NK-92 (cell line): ENCODE measurements around the gene TAF3.

ENCODE experiments used
- DNase-seq: peaks from one replicate; lab custom pipeline; 2025; ENCODE audit not compliant: unreplicated experiment; lab: John Stamatoyannopoulos, UW

Gene TAF3

DNA sequence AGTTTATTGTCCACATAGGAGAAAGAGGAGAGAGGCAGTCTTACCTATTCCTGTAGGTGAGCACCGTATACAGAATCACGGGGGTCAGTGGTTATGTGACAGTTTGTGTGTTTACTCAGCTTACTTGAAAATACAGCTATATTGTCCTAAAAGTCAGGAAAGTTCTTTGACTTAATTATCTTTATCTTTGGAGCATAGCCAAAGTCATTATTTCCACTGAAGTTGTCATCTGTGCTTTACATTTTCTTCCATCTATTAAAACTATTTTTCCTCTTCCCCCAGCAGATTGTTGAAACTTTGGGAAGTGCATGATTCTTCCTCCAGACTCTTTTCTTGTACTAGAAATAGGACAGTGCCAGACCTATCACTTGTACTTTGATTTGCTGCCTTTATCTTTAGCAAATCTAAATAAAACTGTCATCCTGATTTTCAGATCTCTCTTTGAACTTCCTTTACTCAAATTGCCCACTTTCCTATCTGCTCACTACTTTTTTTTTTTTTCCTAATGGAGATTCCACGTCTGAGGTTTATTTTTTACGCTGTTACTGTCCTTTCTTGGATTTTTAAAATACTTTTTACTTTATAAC, 58.3 kb downstream of the TAF3 start:
- no peak for DNase-seq

DNA sequence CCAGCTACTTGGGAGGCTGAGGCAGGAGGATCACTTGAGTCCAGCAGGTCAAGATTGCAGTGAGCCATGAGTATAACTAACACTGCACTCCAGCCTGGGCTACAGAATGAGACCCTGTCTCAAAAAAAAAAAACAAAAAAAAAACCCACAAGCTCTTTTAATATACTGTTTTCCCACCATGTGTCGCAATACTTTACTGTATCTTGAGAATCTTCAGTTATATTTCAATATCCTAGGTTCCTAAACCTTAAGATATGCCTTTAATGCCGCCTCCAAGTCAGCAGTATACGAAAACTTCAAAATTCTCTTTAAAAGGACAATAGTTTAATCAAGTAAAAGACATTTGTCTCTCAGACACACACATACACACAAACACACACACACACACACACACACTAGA, 62.8 kb downstream of the TAF3 start:
- DNase-seq: no peak

GRCh38 chr10:7886056-7886455, 67.8 kb downstream of the TAF3 start:
- DNase-seq: no peak

GRCh38 chr10:7887174-7887816, 69.0 kb downstream of the TAF3 start:
- no peak for DNase-seq

DNA sequence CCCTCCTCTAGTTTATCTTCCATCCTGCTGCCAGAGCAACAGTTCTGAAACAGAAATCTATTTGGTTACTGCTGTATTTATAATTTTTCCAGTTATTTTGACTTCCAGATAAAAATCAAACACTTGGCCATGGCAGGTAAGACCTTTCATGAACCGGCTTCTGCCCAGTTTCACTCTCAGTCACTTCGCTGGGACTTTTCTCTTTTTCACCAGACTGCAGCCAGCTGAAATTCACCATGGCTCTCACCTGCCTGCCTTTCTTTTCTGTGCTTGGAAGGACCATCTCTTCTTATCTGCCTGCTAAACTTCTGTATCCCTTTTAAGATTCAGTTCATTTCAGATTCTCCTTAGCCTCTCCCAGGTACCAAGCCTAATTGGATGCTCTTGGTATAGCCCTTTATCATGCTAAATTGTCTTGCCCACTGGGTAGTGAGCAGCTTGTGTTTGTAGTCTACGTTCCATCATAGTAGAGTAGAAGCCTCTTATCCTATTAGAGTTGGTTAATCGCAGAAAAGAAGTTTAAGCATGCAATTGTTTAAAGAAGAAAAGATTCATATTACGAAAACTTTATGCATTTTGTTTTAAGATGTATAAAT, 71.7 kb downstream of the TAF3 start:
- no peak for DNase-seq

- DNase-seq: no peak
Observed at GRCh38 chr10:7890781-7891180, 72.5 kb downstream of the TAF3 start.

DNA sequence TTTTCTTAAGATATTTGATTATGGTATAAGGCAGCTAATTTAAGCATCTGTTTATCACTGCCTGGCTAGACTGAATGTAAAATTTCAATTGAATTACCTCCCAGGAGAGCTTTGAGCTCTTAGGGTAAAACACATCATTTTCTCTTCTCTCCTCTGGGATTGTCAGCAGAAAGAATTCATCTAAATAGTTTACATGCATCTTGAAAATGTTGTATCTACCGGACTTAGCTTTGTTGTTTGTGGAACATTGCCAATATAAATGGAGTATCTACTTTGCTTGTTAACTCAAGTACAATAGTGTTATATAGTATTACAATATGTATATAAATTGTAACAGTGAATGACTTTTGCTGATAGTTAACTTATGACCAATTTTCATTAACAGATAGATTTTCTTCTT, 73.3 kb downstream of the TAF3 start:
- DNase-seq: no peak

GRCh38 chr10:7892146-7892545, 73.8 kb downstream of the TAF3 start:
- no peak for DNase-seq

DNA sequence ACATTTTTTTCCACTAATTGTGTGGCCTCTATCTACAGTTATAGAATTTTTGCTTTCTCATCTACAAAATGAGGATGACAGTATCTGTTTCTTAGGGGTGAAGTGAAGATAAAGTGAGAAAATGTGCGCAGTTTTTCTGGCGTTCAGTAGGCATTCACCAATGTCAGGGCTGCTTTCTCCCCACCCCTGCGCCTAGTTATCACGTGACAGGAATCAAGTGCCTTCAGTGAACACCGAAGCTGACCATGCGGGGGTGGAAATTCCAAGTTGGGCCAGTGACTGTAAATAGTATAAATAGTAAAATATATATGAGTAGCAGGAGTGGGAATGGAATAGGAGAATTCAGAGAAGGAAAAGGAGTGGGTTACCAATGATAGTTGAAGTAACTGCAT, 77.4 kb downstream of the TAF3 start:
- no peak for DNase-seq

DNA sequence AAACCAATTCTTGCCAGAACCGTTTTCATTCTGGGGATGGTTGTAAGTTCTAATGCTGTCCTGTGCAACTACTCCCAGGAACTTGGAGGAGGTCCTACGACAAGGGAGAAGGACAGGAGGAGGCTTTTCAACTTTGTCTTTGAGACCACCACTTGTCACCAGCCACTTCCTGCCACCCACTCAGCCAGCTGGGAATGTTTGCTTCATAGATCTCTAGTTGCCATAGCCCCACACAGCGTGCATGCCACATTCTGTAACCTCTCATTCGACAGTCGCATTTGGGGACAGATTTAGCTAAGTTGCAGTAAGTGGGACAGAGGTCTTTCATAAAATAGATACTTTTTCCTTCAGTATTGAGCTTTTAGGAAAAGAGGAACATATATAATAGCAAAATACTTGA, 78.0 kb downstream of the TAF3 start:
- no peak for DNase-seq

DNA sequence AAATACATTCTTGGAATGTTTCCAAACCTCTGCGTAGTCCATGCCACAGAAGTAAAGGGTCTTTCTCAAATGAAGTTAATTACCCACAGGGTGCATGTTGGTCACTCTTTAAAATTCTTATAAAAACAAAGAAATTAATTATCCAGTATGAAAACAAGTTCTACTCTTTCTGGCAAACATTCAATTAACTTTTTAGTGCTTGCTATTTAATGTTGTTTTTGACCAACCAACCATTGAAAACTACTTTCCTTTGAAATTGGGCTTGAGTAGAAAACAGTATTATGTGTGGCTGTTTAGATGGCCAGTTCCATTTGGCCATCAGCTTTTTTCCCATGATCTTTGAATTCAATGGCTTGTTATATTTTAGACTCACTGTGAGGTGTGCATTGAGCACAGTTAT, 83.0 kb downstream of the TAF3 start:
- no peak for DNase-seq

DNA sequence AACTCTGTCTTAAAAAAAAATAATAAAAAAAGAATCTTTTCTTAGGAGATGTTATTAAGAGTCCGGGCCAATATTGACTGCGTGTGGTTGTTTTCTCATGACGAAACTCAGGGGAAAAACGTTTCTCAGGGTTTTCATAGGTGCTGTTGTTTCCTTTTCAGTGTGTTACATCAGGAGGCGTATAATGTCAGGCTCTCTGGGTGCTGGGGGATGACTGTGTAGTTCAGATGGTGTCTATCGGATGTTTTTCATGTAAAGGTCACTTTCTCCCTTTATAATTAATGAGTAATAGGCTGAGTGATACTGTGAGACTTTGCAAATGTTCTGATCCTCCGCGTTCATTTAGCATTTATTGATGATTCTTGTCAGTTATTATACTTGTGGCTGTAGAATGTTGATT, 84.1 kb downstream of the TAF3 start:
- DNase-seq: no peak

- DNase-seq: no peak
Observed at GRCh38 chr10:7903851-7904250, 85.5 kb downstream of the TAF3 start.

- no peak for DNase-seq
Observed at GRCh38 chr10:7906128-7906527, 87.8 kb downstream of the TAF3 start.

DNA sequence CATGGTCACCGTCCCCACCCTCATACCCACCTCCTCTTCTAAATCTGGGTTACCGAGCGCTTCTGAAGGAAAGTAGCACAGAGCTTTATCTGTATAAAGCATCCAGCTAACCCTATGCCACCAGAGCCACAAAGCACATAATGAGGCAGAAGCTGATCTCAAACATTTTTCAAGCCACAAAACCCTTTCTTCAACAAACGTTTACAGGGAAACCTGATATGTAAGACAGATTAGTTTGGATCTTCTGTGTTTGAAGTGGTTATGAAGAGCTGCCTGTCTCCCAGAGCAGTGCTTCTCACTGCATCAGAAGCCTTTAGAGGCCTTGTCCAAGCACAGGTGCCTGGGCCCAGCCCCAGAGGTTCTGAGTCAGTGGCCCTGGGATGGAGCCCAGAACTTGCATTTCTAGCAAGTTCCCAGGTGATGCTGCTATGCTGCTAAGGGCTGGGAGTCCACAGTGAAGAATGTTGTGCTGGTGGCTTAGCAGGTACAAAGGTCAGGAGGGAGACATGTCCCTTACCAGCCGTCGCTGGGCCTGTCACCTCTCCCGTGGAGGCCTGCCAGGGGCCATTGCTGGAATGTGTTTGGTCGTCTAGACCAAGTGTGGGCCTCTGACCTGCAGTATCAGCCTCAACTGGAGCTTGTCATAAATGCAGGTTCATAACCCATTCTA, 90.4 kb downstream of the TAF3 start:
- no peak for DNase-seq

DNA sequence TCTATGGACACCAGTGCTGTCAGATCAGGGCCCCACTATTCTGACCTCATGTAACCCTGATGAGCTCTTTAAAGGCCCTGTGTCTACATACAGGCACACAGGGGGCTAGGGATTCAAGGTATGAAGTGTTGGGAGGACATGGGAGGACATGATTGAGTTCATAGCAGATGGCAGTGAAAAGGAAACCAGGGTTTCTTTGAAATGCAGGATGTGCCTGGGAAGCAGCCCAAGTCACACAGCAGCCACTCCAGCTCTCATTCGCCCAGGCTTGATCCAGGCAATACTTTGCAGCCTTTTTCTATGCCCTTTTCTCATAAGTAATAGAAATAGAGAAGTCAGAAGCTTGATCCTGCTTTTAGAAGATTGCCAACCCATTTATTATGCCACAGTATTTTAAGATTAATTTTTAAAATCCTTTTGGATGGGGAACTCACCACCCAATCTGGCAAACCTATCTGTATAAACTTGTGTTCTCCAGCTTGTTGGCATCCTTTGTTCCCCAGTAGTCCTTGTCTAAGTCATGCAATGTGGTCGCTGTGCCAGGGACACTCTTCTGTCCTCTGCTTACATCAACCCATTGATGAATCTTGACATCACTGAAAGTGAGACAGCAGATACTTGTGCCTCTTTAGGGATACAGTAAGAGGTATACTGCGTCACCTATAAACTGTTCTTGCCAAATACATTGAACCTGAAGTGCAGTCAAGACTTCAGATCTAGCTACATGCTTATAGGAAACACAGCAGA, 95.0 kb downstream of the TAF3 start:
- no peak for DNase-seq

DNA sequence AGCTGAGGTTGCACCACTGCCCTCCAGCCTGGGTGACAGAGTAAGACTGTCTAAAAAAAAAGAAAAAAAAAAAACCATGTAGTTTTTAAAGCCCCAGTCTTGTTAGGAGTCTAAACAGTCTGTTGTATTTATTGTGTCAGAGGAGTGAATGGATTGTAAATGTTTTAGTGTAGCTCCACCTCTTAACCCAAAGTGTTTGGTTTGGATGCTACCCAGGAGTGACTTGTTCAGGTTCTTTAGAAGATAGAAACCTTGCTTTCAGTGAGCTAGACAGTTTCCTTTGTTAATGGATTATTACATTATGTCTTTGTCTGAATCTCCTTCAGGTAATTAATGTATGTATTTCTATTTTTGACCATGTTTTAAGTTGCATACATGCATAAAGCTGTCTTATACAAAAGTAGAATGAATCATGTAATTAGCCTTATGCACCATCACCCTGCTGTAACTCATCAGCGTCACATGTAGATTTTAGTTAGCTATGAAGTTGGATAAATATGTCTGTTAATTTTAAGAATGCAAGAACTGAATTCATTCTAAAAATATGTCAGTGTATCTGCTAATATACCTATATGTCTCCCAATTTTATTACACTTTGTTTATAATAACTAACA, 97.7 kb downstream of the TAF3 start:
- DNase-seq: no peak

- no peak for DNase-seq
Observed at GRCh38 chr10:7917736-7918135, 99.4 kb downstream of the TAF3 start.

GRCh38 chr10:7922707-7923106, 104.4 kb downstream of the TAF3 start:
- DNase-seq: no peak

DNA sequence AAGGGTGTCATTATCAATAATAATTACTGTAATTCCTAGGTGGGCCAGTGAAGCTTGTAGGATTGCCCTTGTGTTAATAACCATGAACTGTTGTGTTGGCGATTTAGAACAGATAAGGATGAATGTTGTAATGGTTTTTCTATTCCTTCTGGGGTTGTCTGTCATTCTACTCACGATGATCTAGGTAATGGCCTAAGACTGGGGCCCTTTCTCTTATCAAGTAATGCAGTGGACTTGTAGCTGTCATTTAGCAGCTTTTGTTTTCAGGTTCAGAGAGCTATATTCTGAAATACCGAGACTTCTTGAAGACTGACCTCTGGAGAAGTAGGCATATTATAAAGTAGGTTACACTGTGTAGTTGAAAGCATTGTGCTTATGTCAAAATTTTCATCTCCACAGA, 110.2 kb downstream of the TAF3 start:
- no peak for DNase-seq
